ENCODE data around the gene TNS3. TPM values are rescaled to one million over a fixed set of nuclear protein-coding genes. Genes with fewer than 3 reads are reported as not detected.
"Not testable (repeated sequence)": the region's sequence is repeated elsewhere in the genome, so short reads cannot be mapped to it uniquely, and the experiment has no call there.

TNS3 gene
- total RNA-seq, 1 experiment from 2014 or later: 27.6 TPM

- Histone ChIP-seq H3K27me3 (no peaks in the 10 kb centered on the region), H3K36me3 (0 out of 2 replicates have a peak, but pooled peaks cover 3% of the 10 kb centered on the region), H3K9me3 (no peaks in the 10 kb centered on the region), H3K4me3 (no peak overlapping the region)
- no peak for DNase-seq
Observed at GRCh38 chr7:47472444-47473157, 109.3 kb downstream of the TNS3 start.

- no peaks in the 10 kb centered on the region for H3K9me3 ChIP-seq
- no peaks in the 10 kb centered on the region for H3K27me3 ChIP-seq
- H3K4me3 ChIP-seq: no peak overlapping the region
- no peak for DNase-seq
- 0 out of 2 replicates have a peak, but pooled peaks cover 3% of the 10 kb centered on the region for H3K36me3 ChIP-seq
Observed at GRCh38 chr7:47471831-47472230, 110.1 kb downstream of the TNS3 start.

GRCh38 chr7:47471358-47471703 lies 110.6 kb downstream of the TNS3 start:
- no peak for DNase-seq
- Histone ChIP-seq H3K4me3 (no peak overlapping the region), H3K27me3 (no peaks in the 10 kb centered on the region), H3K36me3 (0 out of 2 replicates have a peak, but pooled peaks cover 3% of the 10 kb centered on the region), H3K9me3 (no peaks in the 10 kb centered on the region)

- DNase-seq: no peak
- no peak overlapping the region for H3K4me3 ChIP-seq
- 0 out of 2 replicates have a peak, but pooled peaks cover 3% of the 10 kb centered on the region for H3K36me3 ChIP-seq
Observed at GRCh38 chr7:47470567-47471357, 111.1 kb downstream of the TNS3 start.

GRCh38 chr7:47469846-47470245 lies 112.1 kb downstream of the TNS3 start:
- not testable (repeated sequence) for H3K9me3 ChIP-seq, H3K4me3 ChIP-seq, H3K36me3 ChIP-seq, DNase-seq, H3K27me3 ChIP-seq

More at GRCh38 chr7:47470567-47471357, 111.1 kb downstream of the TNS3 start:
- no peaks in the 10 kb centered on the region for H3K9me3 ChIP-seq
- H3K27me3 ChIP-seq: no peaks in the 10 kb centered on the region

- DNase-seq: no peak
- Histone ChIP-seq H3K27me3 (no peaks in the 10 kb centered on the region), H3K4me3 (no peak overlapping the region), H3K36me3 (no peaks in the 10 kb centered on the region; the same call in 1 of the 2 replicates), H3K9me3 (no peaks in the 10 kb centered on the region)
Observed at GRCh38 chr7:47466832-47467231, 115.1 kb downstream of the TNS3 start.

GRCh38 chr7:47465191-47465590 lies 116.7 kb downstream of the TNS3 start:
- H3K9me3 ChIP-seq: no peaks in the 10 kb centered on the region
- H3K36me3 ChIP-seq: no peaks in the 10 kb centered on the region; the same call in 1 of the 2 replicates
- no peak overlapping the region for H3K4me3 ChIP-seq
- H3K27me3 ChIP-seq: no peaks in the 10 kb centered on the region
- no peak for DNase-seq

GRCh38 chr7:47464266-47464665 lies 117.6 kb downstream of the TNS3 start:
- Histone ChIP-seq H3K27me3 (no peaks in the 10 kb centered on the region), H3K4me3 (no peak overlapping the region), H3K9me3 (no peaks in the 10 kb centered on the region), H3K36me3 (no peaks in the 10 kb centered on the region; the same call in 1 of the 2 replicates)
- no peak for DNase-seq

- Histone ChIP-seq H3K9me3 (no peaks in the 10 kb centered on the region), H3K27me3 (no peaks in the 10 kb centered on the region), H3K36me3 (no peaks in the 10 kb centered on the region; the same call in 1 of the 2 replicates), H3K4me3 (no peak overlapping the region)
- no peak for DNase-seq
Observed at GRCh38 chr7:47461746-47462145, 120.2 kb downstream of the TNS3 start.

- Histone ChIP-seq H3K4me3 (no peak overlapping the region), H3K9me3 (no peaks in the 10 kb centered on the region), H3K36me3 (no peaks in the 10 kb centered on the region; the same call in 1 of the 2 replicates), H3K27me3 (no peaks in the 10 kb centered on the region)
- DNase-seq: peak; percentile 74
Observed at GRCh38 chr7:47461161-47461560, 120.8 kb downstream of the TNS3 start.

- Histone ChIP-seq H3K9me3 (no peaks in the 10 kb centered on the region), H3K36me3 (no peaks in the 10 kb centered on the region; the same call in 1 of the 2 replicates), H3K4me3 (no peak overlapping the region), H3K27me3 (no peaks in the 10 kb centered on the region)
- DNase-seq: no peak
Observed at GRCh38 chr7:47460251-47460989, 121.5 kb downstream of the TNS3 start.

GRCh38 chr7:47458486-47458885 lies 123.4 kb downstream of the TNS3 start:
- Histone ChIP-seq H3K27me3 (no peaks in the 10 kb centered on the region), H3K9me3 (no peaks in the 10 kb centered on the region), H3K4me3 (no peak overlapping the region), H3K36me3 (no peaks in the 10 kb centered on the region)
- DNase-seq: no peak

GRCh38 chr7:47458057-47458456 lies 123.9 kb downstream of the TNS3 start:
- H3K4me3 ChIP-seq: no peak overlapping the region
- H3K36me3 ChIP-seq: no peaks in the 10 kb centered on the region
- H3K27me3 ChIP-seq: no peaks in the 10 kb centered on the region
- peak; percentile 90 for DNase-seq
- H3K9me3 ChIP-seq: no peaks in the 10 kb centered on the region

- Histone ChIP-seq H3K27me3 (no peaks in the 10 kb centered on the region), H3K4me3 (no peak overlapping the region), H3K9me3 (no peaks in the 10 kb centered on the region), H3K36me3 (no peaks in the 10 kb centered on the region)
- DNase-seq: no peak
Observed at GRCh38 chr7:47456210-47456955, 125.5 kb downstream of the TNS3 start.

- Histone ChIP-seq H3K9me3 (no peaks in the 10 kb centered on the region), H3K27me3 (no peaks in the 10 kb centered on the region)
- no peak for DNase-seq
Observed at GRCh38 chr7:47455872-47456185, 126.1 kb downstream of the TNS3 start.

GRCh38 chr7:47454974-47455871 lies 126.7 kb downstream of the TNS3 start:
- no peaks in the 10 kb centered on the region for H3K9me3 ChIP-seq
- no peak overlapping the region for H3K4me3 ChIP-seq
- DNase-seq: no peak
- H3K36me3 ChIP-seq: no peaks in the 10 kb centered on the region
- no peaks in the 10 kb centered on the region for H3K27me3 ChIP-seq

More at GRCh38 chr7:47455872-47456185, 126.1 kb downstream of the TNS3 start:
- Histone ChIP-seq H3K4me3 (no peak overlapping the region), H3K36me3 (no peaks in the 10 kb centered on the region)
